Tongue (tissue), 2 donors: ENCODE results near the gene LEFTY2. TPM values are rescaled to one million over a fixed set of nuclear protein-coding genes. Genes with fewer than 3 reads are reported as not detected.
A peak's percentile ranks its signal among the peaks of the same experiment; 100 is the strongest.
"Not testable (repeated sequence)": the region's sequence is repeated elsewhere in the genome, so short reads cannot be mapped to it uniquely, and the experiment has no call there.

Experiments used
- DNase-seq: peaks from one replicate; pipeline ENCODE4 v3.0.0-alpha.2; 2015
- total RNA-seq: library from RNA; depleted of rRNA; stranded (reverse); fragments of >200 nt; gene quantifications from one replicate; pipeline ENCODE4 v1.2.3, GENCODE V29; 2014

Gene LEFTY2
- total RNA-seq, 1 donor from 2014 or later: 2.6 TPM

DNA sequence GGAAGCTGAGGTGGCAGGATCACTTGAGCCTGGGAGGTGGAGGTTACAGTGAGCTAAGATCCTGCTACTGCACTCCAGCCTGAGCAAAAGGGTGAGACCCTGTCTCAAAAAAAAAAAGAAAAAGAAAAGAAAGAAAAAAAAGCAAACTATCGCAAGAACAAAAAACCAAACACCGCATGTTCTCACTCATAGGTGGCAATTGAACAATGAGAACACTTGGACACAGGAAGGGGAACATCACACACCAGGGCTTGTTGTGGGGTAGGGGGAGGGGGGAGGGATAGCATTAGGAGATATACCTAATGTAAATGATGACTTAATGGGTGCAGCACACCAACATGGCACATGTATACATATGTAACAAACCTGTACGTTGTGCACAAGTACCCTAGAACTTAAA is 11.6 kb downstream of the LEFTY2 start:
- DNase-seq: not testable (repeated sequence)

DNA sequence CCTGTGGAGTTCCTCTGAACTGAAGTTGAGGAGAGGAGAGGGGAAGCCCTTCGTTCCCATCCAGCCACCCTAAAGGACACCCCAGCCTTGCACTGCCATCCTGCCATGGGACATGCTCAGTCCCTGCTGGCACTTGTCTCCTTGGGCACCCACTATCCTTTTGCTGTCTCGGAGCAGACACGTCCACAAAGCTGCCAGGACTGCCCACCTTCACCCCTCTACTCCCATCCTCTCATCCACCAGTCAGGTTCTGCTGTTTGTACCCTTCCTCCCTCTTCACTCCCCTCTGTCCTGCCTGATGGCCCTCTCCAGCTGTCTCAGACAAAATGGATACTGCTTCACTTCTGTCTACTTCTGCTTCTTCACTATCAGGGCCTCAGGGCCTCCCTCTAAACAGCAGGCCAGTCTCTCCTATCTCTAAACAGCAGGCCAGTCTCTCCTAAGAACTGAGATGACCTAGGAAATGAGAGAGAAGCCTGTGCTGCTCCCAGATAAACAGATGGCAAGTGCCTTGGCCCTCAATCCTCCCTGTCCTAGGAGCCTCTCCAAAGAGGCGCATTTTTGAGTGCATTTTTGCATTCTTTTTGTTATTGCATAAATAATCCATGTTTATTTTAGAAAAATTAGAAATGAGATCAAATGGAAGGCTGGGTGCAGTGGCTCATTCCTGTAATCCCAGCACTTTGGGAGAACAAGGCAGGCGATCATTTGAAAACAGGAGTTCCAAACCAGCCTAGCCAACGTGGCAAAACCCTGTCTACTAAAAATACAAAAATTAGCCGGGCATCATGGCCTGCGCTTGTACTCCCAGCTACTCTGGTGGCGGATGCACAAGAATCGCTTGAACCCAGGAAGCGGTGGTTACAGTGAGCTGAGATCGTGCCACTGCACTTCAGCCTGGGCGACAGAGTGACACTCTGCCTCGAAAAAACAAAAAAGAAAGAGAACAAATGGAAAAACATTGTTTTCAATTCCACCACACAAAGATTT is 12.5 kb downstream of the LEFTY2 start:
- no peak for DNase-seq

DNA sequence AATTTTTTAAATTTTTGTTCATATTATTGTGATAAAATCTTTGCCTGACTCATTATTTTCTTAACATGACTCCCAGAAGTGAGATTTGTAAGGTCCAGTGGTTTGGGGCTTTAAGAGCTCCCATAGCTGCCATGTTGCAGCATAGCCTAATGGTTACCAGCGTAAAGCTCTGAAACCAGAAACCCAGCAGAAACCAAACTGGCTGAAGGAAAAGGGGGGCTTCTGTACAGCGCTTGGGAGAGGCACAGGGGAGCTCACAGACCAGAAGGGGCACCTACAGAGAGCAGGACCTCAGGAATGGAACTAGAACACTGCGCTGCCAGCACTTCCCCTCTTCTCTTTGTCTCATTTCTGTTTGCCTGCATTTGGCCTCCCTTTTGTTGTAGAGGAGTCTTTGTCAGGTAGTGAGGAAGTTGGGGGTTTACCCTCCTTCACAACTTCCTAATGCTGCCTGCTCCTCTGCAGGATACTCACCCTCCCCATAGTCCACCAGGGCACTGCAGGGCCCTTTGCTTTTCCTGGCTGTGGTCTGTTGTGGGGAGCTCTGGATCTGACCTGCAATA is 14.4 kb downstream of the LEFTY2 start:
- no peak for DNase-seq

DNA sequence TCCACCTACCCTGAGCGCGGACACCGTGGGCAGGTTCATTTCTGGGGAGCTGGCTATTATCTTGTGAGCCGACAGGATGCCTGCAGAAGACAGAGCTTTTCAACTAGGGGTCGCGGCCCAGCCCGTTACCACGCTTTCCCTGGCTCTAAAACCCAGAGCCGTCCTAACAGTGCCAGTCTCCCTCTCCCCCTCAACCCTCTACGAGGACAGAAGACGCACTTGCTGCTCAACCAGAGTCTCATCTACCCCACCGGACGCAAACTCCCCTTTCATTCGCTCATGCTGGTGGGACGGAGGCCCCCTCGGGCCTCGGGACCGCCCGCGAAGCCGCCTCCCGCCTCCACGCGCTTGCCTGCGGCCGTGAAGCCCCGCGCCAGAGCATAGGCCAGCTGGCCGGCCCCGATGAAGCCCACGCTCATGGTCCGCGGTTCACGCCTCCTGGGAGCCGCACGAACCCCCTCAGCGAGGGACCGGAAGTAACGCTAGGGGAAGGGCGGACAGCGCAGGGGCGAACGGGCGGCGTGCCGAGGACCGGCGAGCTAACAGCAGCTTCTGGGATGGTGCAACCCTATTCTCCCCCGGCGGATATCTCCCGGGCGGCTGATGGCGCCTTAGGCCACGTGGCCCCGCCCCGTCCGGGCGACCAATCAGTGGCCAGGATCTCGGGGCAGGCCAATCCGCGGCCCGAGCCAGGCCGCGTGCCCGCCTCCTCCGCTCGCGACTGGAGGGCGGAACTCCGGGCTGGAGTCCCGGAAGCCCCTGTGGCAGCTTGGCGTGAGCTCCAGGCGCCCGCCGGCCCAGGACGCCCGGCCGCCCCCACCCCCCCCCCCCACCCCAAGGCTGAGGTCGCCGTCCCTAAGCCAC is 17.1 kb downstream of the LEFTY2 start, which contains the start of gene PYCR2:
TSS of gene PYCR2 (minus strand) at position 559 of the 864 bp plus-strand sequence. CDS start at position 419, 140 bp downstream.
- DNase-seq: peak; percentile 97

DNA sequence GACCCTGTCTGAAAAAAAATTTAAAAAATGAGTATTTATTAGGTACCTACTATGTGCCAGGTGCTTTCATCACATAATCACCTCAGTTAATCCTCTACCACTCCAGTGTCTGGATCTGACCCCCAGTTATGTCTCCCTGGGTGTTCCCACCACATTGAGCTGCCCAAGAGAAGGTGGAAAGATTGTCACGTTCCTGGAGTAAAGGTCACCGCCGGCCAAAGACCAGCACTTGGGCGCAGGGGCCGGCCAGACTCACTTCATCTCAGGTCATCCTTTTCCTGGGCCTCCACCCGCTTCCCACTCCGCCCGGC is 17.7 kb downstream of the LEFTY2 start:
- no peak for DNase-seq

DNA sequence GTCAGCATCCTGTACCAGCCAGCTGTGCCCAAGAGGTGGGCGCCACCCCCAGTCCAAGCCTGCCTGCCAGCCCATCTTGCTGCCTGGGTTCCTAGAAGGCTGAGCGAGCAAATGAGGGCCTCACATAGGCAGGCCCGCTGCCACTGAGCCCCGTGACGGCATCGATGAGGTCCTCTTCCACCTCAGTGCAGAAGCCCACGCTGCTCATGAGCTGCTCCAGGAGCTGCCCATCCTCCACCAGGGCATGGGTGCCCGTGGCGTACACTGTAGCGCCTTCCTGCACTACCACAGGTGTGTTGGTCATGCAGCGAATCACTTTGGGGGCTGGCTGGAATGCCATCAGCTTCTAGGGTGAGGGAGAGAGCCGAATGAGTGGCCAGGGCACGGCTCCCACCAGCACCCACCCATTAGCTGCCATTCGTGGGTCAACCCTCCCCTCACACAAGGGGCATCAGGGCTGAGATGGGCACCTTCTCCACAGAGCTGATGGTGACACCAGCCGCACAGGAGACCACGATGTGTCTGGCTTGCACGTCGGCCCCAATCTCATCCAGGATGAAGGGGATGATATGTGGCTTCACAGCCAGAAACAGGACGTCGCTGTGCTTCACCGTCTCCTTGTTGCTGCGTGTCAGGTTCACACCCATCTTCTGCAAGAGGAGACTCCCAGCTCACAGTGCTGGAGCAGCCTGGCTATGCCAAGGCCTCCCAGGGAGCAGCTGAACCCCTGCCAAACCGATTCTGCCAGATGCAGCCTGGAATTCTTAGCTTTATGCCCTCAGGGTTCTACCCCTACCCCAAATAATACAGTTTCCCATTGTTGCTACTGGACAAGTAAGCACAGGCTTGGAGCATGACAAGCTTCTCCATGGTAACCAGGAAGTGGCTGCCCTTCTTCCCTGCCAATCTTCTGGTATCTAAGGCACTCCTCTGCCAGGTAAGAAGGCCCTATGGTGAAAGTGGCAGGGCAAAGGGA is 19.0 kb downstream of the LEFTY2 start:
- DNase-seq: peak; percentile 45

DNA sequence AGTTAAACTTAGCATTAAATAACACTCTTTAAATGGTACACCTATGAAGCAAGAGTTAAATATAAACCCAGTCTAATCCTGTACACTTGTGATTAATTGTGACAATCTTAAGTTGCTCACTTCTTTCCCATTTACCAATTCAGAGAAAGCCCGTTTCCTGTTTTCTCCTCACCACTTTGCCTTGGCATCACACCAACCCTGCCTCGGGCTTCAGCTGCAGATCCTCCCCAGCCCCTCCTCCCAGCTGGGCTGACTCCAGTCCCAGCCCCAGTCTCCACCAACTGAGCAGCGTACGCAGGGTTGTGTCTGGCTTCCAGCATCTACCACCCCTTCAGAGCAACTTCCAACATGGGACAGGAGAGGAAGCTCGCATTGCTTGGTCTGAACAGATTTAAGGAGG is 21.1 kb downstream of the LEFTY2 start:
- DNase-seq: peak; percentile 58

DNA sequence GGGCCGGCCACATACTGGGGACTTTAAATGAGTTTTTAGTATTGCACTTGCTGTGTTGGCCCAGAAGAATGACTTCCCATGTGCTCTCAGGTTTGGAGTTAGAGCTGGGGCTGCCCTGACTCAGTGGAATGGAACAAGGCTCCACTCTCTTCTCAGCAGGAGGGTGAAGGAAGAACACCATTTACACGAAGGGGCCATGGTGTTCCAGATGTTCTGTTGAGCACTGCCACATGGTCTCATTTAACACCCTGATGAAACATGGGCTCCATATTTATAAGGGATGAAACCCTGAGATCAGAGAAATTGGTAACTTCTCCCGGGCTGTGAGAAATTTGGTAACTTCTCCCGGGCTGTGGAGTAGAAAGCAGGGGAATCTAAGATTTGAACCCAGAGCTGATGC is 22.7 kb downstream of the LEFTY2 start:
- no peak for DNase-seq

DNA sequence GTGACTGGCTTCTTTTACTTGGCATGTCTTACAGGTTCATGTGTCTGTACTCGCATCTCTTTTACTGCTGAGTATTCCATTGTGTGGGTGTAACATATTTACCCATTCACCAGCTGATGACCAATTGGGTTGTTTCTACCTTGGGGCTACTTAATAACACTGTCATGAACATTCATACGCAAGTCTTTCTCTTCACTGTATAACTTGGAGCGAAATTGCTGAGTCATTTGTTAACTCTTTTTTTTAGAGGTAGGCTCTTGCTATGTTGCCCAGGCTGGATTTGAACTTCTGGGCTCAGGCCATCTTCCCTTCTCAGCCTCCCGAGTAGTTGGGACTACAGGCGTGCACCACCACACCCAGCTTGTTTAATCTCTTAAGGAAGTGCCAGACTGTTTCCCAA is 23.5 kb downstream of the LEFTY2 start:
- no peak for DNase-seq

DNA sequence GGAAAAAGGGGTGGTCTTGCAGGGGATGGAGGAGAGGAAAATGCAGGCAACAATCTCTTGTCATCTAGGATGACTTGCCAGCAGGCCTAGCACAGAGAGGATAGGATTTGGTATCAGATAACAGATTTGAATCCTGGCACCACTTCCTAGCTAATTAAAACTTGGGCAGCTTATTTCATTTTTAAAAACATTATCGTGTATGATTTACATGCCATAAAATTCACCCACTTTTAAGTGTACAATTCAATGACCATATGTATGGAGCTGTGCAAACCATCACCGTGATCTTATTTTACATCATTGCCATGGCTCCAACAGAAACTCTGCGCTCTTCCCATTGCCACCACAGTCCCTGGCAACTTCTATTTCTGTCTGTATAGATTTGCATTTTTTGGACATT is 23.9 kb downstream of the LEFTY2 start:
- no peak for DNase-seq

DNA sequence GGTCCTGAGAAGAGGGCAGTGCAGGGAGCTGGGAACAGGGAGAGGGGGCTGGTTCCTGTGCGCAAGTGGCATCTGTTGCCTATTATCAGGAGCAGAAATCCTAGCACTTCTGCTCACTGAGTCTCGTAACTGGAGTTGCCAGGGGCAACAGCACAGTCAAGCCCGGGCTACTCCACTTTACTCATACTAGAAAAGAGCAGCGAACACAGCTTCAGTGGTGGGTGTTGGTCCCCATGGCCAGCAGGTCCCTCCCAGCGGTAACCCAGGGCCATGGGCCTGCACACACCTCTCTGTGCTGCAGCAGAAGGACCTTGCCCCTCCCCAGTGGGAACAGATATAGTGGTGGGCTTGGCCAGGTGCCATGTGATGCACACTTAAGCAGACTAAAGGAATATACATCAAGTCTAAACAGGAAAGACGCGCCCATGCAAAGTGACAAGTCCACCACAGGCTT is 25.5 kb downstream of the LEFTY2 start:
- peak; percentile 27 for DNase-seq

DNA sequence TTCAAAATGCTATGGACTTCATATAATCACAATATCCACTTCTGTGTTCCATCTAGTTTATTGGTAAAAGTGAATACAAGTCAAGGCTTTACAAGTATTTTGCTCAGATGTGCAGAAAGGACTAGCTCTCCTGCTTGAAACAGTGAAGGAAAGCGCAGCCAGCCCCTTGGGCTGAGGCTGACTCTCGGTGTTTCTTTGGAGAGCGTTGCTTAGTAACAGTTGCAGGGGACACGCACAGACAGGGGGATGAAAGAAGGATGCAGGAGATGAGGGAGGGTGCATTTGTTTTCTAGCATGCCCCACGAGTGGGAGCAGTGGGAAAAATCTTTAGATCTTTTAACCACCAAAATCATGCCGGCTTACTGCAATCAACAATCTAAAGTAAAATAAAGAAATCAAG is 26.1 kb downstream of the LEFTY2 start:
- no peak for DNase-seq

DNA sequence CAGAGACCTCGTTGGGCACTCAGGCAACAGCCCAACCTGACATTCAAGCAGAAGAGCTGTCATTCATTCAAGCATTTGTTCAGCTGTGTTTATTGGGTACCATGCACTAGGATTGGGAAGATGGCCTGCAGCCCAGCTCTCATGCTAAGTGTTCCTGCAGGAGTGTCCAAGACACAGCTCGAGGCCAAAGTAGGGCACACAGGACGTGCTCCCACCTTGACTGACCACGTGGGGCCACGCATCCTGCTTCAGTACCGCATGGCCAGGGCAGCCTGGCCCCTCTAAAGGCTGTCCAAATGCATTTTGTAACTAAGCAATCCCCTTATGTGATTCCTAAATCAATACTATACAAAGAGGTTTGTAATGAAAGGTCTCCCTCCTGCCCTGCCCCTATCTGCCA is 26.6 kb downstream of the LEFTY2 start:
- DNase-seq: no peak

DNA sequence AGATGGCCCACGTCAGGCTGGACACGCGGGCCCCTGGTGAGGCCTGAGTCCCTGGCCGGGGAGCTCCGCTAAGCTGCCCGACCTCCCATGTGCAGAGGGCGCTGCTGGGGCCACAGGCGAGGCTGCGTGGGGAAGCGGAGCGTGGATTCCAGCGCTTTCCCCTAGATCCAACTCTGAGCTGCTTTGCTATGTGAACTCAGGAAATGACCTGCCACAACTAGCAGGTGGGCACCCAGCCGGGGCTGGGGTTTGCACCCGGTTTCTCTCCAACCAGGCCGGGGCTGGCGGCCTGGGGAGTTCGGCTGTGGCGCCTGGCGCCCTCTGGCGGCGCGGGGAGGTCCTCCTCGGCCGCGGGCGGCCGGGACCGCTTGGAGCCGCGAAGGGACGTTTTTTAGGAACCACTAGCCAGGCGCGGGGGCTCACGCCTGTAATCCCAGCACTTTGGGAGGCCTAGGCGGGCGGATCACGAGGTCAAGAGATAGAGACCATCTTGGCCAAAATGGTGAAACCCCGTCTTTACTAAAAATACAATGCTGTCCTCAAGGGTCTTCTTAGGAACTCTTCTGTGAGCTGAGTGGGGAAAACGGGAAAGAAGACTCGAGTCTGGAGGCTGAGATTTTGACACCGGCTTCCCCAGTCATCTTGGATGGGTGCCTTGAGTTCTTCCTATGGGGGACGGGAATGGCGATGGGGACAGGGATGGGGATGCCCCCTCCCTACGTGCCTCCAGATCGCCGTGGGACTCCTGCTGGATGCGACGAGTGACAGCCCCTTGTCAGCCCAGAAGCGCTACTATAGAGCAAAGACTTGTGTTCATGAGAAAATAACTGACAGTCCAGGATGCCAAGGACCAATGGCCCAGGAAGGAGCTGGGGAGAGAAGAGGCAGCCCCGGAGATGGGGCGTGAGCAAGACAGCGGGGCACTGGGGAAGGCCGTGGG is 29.6 kb downstream of the LEFTY2 start:
- DNase-seq: peak; percentile 78

DNA sequence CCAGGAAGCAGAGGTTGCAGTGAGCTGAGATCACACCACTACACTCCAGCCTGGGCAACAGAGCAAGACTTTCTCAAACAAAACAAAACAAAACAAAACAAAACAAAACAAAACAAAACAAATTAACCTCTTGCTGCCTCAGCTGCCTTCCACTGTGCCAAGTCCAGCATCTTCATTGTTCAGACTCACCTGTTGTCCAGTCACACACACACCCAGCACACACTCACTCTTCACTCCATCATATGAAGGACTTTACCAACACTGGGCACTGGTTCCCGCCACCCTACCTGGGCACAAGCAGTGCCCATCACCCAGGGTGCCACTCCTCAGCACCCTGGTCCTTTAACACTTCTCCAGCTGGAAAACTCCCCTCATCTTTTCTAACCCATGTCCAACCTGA is 31.5 kb downstream of the LEFTY2 start:
- DNase-seq: no peak

DNA sequence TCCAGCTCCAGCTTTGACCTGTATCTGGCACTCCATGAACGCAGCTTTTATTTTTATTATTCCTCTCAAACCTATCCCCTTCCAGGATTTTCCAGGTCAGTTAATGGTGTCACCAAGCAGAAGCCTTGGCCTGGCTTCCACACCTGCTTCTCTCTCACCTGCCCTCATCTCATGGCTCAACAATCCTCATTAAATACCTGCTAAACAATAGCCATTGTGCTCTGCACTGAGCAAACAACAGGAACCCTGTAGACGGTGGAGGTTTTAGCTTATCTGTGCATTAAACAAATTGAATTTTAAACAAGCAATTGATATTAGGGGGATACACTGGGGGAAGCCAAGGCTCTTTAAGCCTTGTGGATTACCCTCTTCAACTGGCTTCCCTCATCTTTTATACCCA is 32.2 kb downstream of the LEFTY2 start:
- DNase-seq: no peak

DNA sequence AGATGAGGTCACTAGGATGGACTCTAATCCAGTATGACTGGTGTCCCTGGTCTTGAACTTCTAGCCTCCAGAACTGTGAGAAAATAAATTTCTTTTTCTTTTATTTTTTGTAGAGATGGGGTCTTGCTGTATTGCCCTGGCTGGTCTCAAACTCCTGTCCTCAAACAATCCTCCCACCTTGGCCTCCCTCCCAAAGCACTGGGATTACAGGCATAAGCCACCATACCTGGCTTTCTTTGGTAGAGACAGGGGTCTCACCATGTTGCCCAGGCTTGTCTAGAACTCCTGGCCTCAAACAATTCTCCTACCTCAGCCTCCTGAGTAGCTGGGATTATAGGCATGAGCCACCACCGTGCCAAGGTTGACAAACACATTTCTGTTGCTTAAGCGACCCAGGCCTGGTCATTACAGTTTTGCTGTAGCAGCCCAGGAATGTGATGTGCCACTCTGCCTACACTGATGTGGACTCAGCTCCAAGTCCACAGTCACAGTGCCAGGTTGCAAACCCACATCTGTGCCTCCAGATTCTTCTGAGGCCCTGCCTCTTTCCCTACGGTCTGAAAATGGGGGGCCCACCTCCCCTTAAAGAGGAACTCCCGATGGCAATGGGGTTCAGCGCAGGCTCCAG is 32.9 kb downstream of the LEFTY2 start:
- DNase-seq: no peak

DNA sequence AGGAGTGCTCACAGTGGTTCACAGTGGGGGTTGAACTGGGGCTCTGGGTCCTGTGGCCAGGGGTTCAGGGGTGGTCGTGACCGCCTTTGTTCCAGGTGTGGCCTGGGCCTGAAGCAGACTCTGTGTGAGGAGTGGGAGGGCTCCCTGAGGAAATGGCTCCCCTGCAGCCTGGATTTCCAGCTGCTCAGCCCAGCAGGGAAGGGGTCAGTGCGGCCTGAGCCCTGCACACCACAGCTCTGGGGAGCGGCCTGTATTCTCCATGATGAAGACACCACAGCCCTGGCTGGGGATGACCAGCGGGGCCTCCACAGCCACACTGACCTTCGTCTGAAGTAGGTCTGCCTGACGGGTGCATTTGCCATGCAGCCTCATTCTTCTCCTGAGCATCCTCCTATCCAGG is 33.7 kb downstream of the LEFTY2 start:
- no peak for DNase-seq

DNA sequence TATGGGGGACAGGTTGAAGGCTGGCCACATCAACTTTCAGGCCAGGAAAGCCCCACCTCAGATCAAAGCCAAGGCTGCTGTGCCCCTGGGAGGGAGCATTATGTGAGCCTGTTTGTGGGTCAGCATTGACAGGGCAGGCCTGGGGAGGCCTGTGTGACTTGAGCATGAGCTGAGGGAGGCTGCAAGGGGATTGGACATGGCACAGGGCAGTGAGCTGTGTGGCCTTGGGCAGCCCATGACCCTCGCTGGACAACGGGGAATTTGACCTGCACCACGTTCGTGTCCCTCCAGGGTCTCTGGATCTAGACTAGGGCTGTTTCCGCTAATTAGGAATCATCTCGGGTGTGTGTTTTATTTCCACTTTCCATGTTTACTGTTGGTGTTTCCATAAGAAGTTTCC is 34.6 kb downstream of the LEFTY2 start:
- DNase-seq: no peak

DNA sequence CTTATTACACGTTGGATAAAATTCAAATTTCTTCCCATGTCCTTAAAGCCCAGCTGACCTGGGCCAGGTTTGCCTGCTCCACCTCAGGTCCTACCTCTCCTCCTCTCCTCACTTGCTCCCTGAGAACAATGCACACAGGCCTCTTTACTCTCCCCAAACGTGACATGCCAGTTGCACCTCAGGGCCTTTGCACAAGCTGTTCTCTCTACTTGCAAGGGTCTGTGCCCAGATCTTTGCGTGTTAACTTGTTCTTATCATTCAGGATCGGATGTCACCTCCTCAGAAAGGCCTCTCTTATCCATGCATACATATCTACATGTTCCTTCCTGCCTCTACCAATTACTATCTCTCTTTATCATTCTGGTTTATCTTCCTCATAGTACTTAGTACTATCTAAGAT is 37.4 kb downstream of the LEFTY2 start:
- DNase-seq: no peak
